ENCODE data around the gene NUMA1. TPM values are rescaled to one million over a fixed set of nuclear protein-coding genes. Genes with fewer than 3 reads are reported as not detected.
A peak's percentile ranks its signal among the peaks of the same experiment; 100 is the strongest.

Gene NUMA1
- total and polyA plus RNA-seq, 2 of the 13 experiments (the other 11 are each of a cell fraction or from before 2014, with no cell fraction given): 57.3 to 60.2 TPM

DNA sequence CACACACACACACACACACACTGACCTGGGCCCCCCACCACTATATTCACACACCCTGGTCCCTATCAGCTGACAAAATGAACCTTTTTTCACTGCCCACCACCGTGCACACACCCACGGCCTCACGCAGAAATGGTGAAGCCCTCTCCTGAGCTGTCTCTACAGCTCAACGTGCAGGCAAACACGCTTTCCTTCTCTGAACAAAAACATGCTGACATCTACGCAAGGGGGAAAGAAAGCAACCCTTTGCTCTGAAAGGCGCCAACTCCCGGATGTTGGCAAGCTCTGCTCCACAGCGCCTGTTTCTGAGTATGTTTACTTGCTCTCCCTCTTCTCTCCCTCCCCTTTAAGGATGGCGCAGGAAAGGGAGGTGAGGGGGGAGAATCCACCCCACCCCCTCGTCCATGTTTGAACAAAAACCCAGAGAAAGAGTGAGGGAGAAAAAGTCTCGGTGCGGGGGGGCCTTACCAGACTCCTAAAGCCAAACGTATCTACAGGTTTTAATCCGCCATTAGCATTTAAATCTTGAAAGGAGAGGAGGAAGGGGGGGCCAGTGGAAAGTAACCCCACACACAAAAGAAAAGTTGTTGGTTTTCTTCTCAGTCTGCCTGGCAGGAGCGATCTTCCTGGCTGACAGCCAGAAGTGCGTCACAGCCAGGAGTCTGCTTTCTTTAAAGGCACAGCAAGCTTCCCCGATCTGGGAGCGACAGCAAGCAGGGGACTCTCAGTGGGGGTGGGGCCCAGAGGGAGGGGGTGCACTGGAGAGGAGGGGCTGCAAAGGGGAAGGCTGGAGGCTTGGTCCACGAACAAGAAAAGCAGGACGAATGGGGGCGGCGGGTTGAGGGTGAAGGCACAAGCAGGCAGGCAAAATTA lies 39.6 kb downstream of the NUMA1 start (continued):
- TF ChIP-seq, protein P1, sequence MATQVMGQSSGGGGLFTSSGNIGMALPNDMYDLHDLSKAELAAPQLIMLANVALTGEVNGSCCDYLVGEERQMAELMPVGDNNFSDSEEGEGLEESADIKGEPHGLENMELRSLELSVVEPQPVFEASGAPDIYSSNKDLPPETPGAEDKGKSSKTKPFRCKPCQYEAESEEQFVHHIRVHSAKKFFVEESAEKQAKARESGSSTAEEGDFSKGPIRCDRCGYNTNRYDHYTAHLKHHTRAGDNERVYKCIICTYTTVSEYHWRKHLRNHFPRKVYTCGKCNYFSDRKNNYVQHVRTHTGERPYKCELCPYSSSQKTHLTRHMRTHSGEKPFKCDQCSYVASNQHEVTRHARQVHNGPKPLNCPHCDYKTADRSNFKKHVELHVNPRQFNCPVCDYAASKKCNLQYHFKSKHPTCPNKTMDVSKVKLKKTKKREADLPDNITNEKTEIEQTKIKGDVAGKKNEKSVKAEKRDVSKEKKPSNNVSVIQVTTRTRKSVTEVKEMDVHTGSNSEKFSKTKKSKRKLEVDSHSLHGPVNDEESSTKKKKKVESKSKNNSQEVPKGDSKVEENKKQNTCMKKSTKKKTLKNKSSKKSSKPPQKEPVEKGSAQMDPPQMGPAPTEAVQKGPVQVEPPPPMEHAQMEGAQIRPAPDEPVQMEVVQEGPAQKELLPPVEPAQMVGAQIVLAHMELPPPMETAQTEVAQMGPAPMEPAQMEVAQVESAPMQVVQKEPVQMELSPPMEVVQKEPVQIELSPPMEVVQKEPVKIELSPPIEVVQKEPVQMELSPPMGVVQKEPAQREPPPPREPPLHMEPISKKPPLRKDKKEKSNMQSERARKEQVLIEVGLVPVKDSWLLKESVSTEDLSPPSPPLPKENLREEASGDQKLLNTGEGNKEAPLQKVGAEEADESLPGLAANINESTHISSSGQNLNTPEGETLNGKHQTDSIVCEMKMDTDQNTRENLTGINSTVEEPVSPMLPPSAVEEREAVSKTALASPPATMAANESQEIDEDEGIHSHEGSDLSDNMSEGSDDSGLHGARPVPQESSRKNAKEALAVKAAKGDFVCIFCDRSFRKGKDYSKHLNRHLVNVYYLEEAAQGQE (IDR thresholded peaks at IDR 0.05; ENCODE audit: borderline replicate concordance in 1 of 2, low read depth in 1 of 2, low read length in 2 of 2): peak in 1 of 2 experiments; percentile 12; a peak in 1 of 4 replicates
- TF ChIP-seq SRY (CRISPR knock-in tag; IDR thresholded peaks at IDR 0.05) (0 out of 2 replicates have a peak, but pooled peaks have one; percentile 21), ARNT2 (CRISPR knock-in tag; IDR thresholded peaks at IDR 0.05; ENCODE audit: low read depth) (peak; percentile 70), ZNF788 (CRISPR knock-in tag; IDR thresholded peaks at IDR 0.05; ENCODE audit: borderline replicate concordance) (peak; percentile 44; the same call in 1 of the 2 replicates), ZNF772 (CRISPR knock-in tag; IDR thresholded peaks at IDR 0.05) (0 out of 2 replicates have a peak, but pooled peaks have one; percentile 23), RBM22 (optimal IDR thresholded peaks at IDR 0.05; ENCODE audit: low read length) (peak; percentile 37), TBX2 (CRISPR knock-in tag; IDR thresholded peaks at IDR 0.05; ENCODE audit: borderline replicate concordance) (peak; percentile 34; the same call in 1 of the 2 replicates), ZNF746 (CRISPR knock-in tag; IDR thresholded peaks at IDR 0.05) (peak; percentile 33; the same call in 1 of the 2 replicates), HDAC1 (CRISPR knock-in tag; IDR thresholded peaks at IDR 0.05) (peak; percentile 63; the same call in 1 of the 2 replicates), ZNF557 (CRISPR knock-in tag; IDR thresholded peaks at IDR 0.05) (no peak), THAP11 (CRISPR knock-in tag; IDR thresholded peaks at IDR 0.05) (peak; percentile 59; the same call in 1 of the 2 replicates), ZNF878 (CRISPR knock-in tag; IDR thresholded peaks at IDR 0.05) (0 out of 2 replicates have a peak, but pooled peaks have one; percentile 56), ZNF549 (CRISPR knock-in tag; IDR thresholded peaks at IDR 0.05) (no peak), NCOA2 (CRISPR knock-in tag; IDR thresholded peaks at IDR 0.05) (peak; percentile 49), FOXO1 (CRISPR knock-in tag; IDR thresholded peaks at IDR 0.05) (peak; percentile 77; the same call in 1 of the 2 replicates)
- TF ChIP-seq, protein P2, sequence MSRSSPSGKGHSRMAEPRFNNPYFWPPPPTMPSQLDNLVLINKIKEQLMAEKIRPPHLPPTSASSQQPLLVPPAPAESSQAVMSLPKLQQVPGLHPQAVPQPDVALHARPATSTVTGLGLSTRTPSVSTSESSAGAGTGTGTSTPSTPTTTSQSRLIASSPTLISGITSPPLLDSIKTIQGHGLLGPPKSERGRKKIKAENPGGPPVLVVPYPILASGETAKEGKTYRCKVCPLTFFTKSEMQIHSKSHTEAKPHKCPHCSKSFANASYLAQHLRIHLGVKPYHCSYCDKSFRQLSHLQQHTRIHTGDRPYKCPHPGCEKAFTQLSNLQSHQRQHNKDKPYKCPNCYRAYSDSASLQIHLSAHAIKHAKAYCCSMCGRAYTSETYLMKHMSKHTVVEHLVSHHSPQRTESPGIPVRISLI (CRISPR knock-in tag; IDR thresholded peaks at IDR 0.05; ENCODE audit: borderline replicate concordance): no peak
- TF ChIP-seq, protein P3, sequence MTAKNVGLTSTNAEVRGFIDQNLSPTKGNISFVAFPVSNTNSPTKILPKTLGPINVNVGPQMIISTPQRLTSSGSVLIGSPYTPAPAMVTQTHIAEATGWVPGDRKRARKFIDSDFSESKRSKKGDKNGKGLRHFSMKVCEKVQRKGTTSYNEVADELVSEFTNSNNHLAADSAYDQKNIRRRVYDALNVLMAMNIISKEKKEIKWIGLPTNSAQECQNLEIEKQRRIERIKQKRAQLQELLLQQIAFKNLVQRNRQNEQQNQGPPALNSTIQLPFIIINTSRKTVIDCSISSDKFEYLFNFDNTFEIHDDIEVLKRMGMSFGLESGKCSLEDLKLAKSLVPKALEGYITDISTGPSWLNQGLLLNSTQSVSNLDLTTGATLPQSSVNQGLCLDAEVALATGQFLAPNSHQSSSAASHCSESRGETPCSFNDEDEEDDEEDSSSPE (CRISPR knock-in tag; IDR thresholded peaks at IDR 0.05): peak; percentile 68; the same call in 1 of the 2 replicates
- TF ChIP-seq, protein P4, sequence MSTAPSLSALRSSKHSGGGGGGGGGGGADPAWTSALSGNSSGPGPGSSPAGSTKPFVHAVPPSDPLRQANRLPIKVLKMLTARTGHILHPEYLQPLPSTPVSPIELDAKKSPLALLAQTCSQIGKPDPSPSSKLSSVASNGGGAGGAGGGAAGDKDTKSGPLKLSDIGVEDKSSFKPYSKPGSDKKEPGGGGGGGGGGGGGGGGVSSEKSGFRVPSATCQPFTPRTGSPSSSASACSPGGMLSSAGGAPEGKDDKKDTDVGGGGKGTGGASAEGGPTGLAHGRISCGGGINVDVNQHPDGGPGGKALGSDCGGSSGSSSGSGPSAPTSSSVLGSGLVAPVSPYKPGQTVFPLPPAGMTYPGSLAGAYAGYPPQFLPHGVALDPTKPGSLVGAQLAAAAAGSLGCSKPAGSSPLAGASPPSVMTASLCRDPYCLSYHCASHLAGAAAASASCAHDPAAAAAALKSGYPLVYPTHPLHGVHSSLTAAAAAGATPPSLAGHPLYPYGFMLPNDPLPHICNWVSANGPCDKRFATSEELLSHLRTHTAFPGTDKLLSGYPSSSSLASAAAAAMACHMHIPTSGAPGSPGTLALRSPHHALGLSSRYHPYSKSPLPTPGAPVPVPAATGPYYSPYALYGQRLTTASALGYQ (CRISPR knock-in tag; IDR thresholded peaks at IDR 0.05): no peak
